ENCODE measurements around the gene RANBP1.

The RANBP1 gene

GRCh38 chr22:20175597-20175900 lies 59.6 kb downstream of the RANBP1 start:
- no peak for DNase-seq

GRCh38 chr22:20176421-20177085 lies 60.6 kb downstream of the RANBP1 start:
- no peak for DNase-seq
